GM23338 (cell line): Measurements from ENCODE around the gene TNS3. TPM values are rescaled to one million over a fixed set of nuclear protein-coding genes. Genes with fewer than 3 reads are reported as not detected.
"Not testable (repeated sequence)": the region's sequence is repeated elsewhere in the genome, so short reads cannot be mapped to it uniquely, and the experiment has no call there.

Source experiments
- ATAC-seq: fragments of 200-7000 bp; cut with Tn5 transposase; 3 replicates; pipeline ENCODE4 v1.9.1; 2020
- DNase-seq: peaks from one replicate; pipeline ENCODE4 v3.0.0-alpha.2; 2015; ENCODE audit warnings: low spot score
- H2AFZ ChIP-seq: fragments of 200-600 bp; sonication (generic); 2 replicates; pipeline ENCODE4 v1.8.0; 2016; ENCODE audit warnings: antibody characterized with exemption, mild to moderate bottlenecking, moderate library complexity
- H3F3A ChIP-seq: fragments of 200-600 bp; sonication (generic); replicated peaks from 2 replicates; pipeline ENCODE4 v1.8.0; 2017; ENCODE audit warnings: antibody characterized with exemption, mixed run types, low read depth
- H3K27ac ChIP-seq: fragments of 200-600 bp; sonication (generic); 2 replicates; pipeline ENCODE4 v1.6.1; 2016; ENCODE audit warnings: low read depth
- H3K27me3 ChIP-seq: fragments of 200-600 bp; sonication (generic); 2 replicates; pipeline ENCODE4 v1.8.0; 2016; ENCODE audit warnings: mild to moderate bottlenecking, mixed run types, moderate library complexity; ENCODE audit not compliant: insufficient read depth
- H3K36me3 ChIP-seq: fragments of 200-600 bp; sonication (generic); 2 replicates; pipeline ENCODE4 v1.8.0; 2016; ENCODE audit warnings: mild to moderate bottlenecking; ENCODE audit not compliant: insufficient read depth
- H3K4me1 ChIP-seq: fragments of 200-600 bp; sonication (generic); 2 replicates; pipeline ENCODE4 v1.8.0; 2016; ENCODE audit warnings: mild to moderate bottlenecking, moderate library complexity; ENCODE audit not compliant: insufficient read depth
- H3K4me2 ChIP-seq: fragments of 200-600 bp; sonication (generic); 2 replicates; pipeline ENCODE4 v1.7.1; 2017; ENCODE audit warnings: mixed run types
- H3K4me3 ChIP-seq: fragments of 200-600 bp; sonication (generic); 2 replicates; pipeline ENCODE4 v1.6.1; 2016; ENCODE audit warnings: mixed run types
- H3K79me2 ChIP-seq: fragments of 200-600 bp; sonication (generic); replicated peaks from 2 replicates; pipeline ENCODE4 v1.8.0; 2017; ENCODE audit warnings: mild to moderate bottlenecking; ENCODE audit not compliant: insufficient read depth
- H3K9me2 ChIP-seq: fragments of 200-600 bp; sonication (generic); 2 replicates; pipeline ENCODE4 v1.8.0; 2017; ENCODE audit not compliant: insufficient read depth
- H4K20me1 ChIP-seq: fragments of 200-600 bp; sonication (generic); replicated peaks from 2 replicates; pipeline ENCODE4 v1.8.0; 2017; ENCODE audit warnings: mild to moderate bottlenecking; ENCODE audit not compliant: insufficient read depth
- H3K27ac Mint-ChIP-seq: 2 replicates; pipeline ENCODE4 v1.8.0; 2020; ENCODE audit warnings: inconsistent platforms, mild to moderate bottlenecking, moderate library complexity, mixed read lengths
- H3K27me3 Mint-ChIP-seq: 3 replicates; pipeline ENCODE4 v1.8.0; 2022; ENCODE audit warnings: low read depth, mild to moderate bottlenecking, moderate library complexity, mixed read lengths, inconsistent platforms; ENCODE audit not compliant: insufficient read depth, poor library complexity
- H3K36me3 Mint-ChIP-seq: 3 replicates; pipeline ENCODE4 v1.8.0; 2021; ENCODE audit warnings: low read depth, mild to moderate bottlenecking, inconsistent platforms, moderate library complexity, mixed read lengths
- H3K4me1 Mint-ChIP-seq: 3 replicates; pipeline ENCODE4 v1.8.0; 2020; ENCODE audit warnings: mild to moderate bottlenecking, inconsistent platforms, mixed read lengths
- H3K4me3 Mint-ChIP-seq: 3 replicates; pipeline ENCODE4 v1.8.0; 2021; ENCODE audit warnings: moderate library complexity, mild to moderate bottlenecking, inconsistent platforms, mixed read lengths
- H3K9me3 Mint-ChIP-seq: 3 replicates; pipeline ENCODE4 v1.8.0; 2020; ENCODE audit warnings: moderate library complexity, mild to moderate bottlenecking, inconsistent platforms, mixed read lengths
- EZH2 ChIP-seq: fragments of 200-600 bp; sonication (generic); IDR thresholded peaks from one replicate; pipeline ENCODE4 v1.8.0; 2017; ENCODE audit warnings: antibody characterized with exemption, mild to moderate bottlenecking, low read depth; ENCODE audit not compliant: unreplicated experiment
- EZH2phosphoT487 ChIP-seq: fragments of 200-600 bp; sonication (generic); IDR thresholded peaks from one replicate; pipeline ENCODE4 v1.8.1; 2018; ENCODE audit warnings: antibody characterized with exemption; ENCODE audit not compliant: unreplicated experiment
- JUNB ChIP-seq: IDR thresholded peaks from one replicate; pipeline ENCODE4 v1.6.1; 2016; ENCODE audit warnings: antibody characterized with exemption; ENCODE audit not compliant: unreplicated experiment
- NANOG ChIP-seq: IDR thresholded peaks from 2 replicates; pipeline ENCODE4 v1.6.1; 2016; ENCODE audit warnings: antibody characterized with exemption, borderline replicate concordance
- POLR2AphosphoS5 ChIP-seq: IDR thresholded peaks from 2 replicates; pipeline ENCODE4 v1.6.1; 2016; ENCODE audit warnings: antibody characterized with exemption, low read depth
- STAT1 ChIP-seq: IDR thresholded peaks from one replicate; pipeline ENCODE4 v1.6.1; 2016; ENCODE audit warnings: antibody characterized with exemption; ENCODE audit not compliant: unreplicated experiment
- ZNF114 ChIP-seq: fragments of 250-450 bp; sonication (Bioruptor Pico); IDR thresholded peaks from 2 replicates; pipeline ENCODE4 v1.5.0; 2020; ENCODE audit warnings: mild to moderate bottlenecking, moderate library complexity
- polyA plus RNA-seq: library from polyadenylated mRNA; unstranded; fragments of >200 nt; fragmentation: Nextera tagmentation; extraction: Ambion mirVana; gene quantifications from 2 replicates; pipeline ENCODE4 v1.2.1, GENCODE V29; 2016
- total RNA-seq: library from RNA; depleted of rRNA; stranded (reverse); fragments of >200 nt; shearing (Covaris generic); gene quantifications from 2 replicates; pipeline ENCODE4 v1.2.3, GENCODE V29; 2014
- TF ChIP-seq, protein P1 (sequence below), 2 experiments: fragments of 200-600 bp in 1 of 2; sonication (generic) in 1 of 2; conservative IDR thresholded peaks; 2 replicates each; pipeline versions ENCODE4 v1.5.1 to v1.6.1; 2016 to 2017; ENCODE audit warnings: antibody characterized with exemption in 2 of 2, low read depth in 2 of 2, mild to moderate bottlenecking in 2 of 2, moderate library complexity in 1 of 2
- TF ChIP-seq, protein P2 (sequence below): IDR thresholded peaks from one replicate; pipeline ENCODE4 v1.6.1; 2018; ENCODE audit warnings: antibody characterized with exemption; ENCODE audit not compliant: unreplicated experiment
- TF ChIP-seq, protein P3 (sequence below): IDR thresholded peaks from 2 replicates; pipeline ENCODE4 v1.6.1; 2016; ENCODE audit warnings: antibody characterized with exemption

TNS3 gene
- total and polyA plus RNA-seq, 2 experiments from 2014 or later = 6.2 to 28.7 TPM

DNA sequence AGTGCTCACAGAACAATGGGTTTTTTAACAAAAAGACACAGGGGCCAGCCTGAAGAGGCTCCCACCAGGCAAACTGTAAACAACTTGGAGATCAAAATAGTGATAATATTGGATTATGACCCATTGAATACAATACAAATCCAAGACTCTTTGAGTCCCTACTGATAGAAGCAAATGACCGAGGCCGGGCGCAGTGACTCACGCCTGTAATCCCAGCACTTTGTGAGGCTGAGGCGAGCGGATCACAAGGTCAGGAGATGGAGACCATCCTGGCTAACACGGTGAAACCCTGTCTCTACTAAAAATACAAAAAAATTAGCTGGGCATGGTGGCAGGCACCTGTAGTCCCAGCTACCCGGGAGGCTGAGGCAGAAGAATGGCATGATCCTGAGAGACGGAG lies 40.4 kb downstream of the TNS3 start:
- H3K79me2 ChIP-seq = peaks cover 19% of the 10 kb centered on the region; the same call in 1 of the 2 replicates
- ATAC-seq, DNase-seq, H4K20me1 ChIP-seq, H3K4me2 ChIP-seq, H3K36me3 Mint-ChIP-seq, H3K9me2 ChIP-seq, H3K27ac ChIP-seq, H2AFZ ChIP-seq, H3K27ac Mint-ChIP-seq, H3K4me3 ChIP-seq, H3K9me3 Mint-ChIP-seq, H3K36me3 ChIP-seq, H3K4me3 Mint-ChIP-seq, H3F3A ChIP-seq: not testable (repeated sequence)
- peaks cover 10% of the 10 kb centered on the region for H3K27me3 Mint-ChIP-seq
- H3K4me1 Mint-ChIP-seq = peaks cover 47% of the 10 kb centered on the region
- peaks cover 15% of the 10 kb centered on the region for H3K27me3 ChIP-seq
- H3K4me1 ChIP-seq = peaks cover 35% of the 10 kb centered on the region

DNA sequence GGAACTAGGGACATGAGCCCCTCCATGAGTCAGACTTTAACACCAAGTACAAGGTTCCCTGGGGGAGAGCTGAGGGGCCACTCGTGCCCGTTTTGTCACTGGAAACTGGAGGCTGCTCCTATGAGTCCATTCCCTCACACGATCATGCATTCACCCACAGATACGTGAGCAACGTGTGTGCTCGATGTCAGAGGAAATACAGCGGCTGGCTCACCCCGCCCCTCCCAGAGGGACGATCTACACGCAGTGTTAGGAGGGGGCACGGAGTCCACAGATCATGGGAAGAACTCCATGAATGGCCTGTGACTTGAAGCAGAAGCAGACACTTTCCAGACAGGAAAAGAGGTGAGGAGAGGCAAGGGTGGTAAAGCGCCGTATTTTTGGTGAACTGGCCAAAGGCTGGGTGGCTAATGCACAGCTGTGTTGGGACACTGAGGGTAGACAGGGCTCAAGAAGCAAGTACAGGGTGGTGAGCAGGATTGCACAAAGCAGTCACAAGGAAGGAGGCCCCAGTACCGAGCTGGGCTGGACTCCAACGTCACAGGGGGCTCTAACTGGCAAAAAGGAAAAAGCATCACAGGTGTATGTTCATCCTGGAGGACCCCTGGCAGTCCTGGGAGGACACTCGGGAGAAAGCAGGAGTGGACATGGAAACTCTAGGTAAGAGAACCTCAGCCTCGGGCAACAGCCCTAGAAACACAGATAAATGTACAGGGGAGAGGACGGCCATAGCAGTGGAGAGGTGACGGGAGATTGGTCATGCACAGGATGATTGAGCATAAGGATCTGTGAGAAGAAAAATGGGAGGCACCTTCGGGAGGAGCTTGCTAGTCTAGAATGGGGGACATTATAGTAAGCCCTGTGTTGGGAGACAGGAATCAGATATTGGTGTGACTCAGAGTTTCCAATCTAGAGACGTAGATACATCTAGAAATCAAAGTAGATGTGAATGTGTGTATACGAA lies 41.2 kb downstream of the TNS3 start:
- Histone ChIP-seq H3K79me2 (peaks cover 22% of the 10 kb centered on the region), H3K9me2 (no peaks in the 10 kb centered on the region), H3K36me3 (no peaks in the 10 kb centered on the region), H3F3A (no peaks in the 10 kb centered on the region), H3K4me3 (no peak overlapping the region), H4K20me1 (peaks cover 9% of the 10 kb centered on the region; the same call in 1 of the 2 replicates), H3K4me1 (peaks cover 43% of the 10 kb centered on the region), H3K27me3 (peaks cover 23% of the 10 kb centered on the region), H2AFZ (no peak overlapping the region), H3K4me2 (no peak overlapping the region), H3K27ac (no peak overlapping the region)
- no peak for ATAC-seq
- peaks cover 17% of the 10 kb centered on the region for H3K27me3 Mint-ChIP-seq
- H3K4me1 Mint-ChIP-seq = peaks cover 54% of the 10 kb centered on the region
- no peak for DNase-seq
- no peaks in the 10 kb centered on the region; the same call in 2 of the 3 replicates for H3K9me3 Mint-ChIP-seq
- no peaks in the 10 kb centered on the region for H3K36me3 Mint-ChIP-seq
- no peak overlapping the region for H3K27ac Mint-ChIP-seq
- H3K4me3 Mint-ChIP-seq = no peak overlapping the region
- no peak for TF ChIP-seq EZH2phosphoT487
- no peak for TF ChIP-seq JUNB
- TF ChIP-seq, protein P1, sequence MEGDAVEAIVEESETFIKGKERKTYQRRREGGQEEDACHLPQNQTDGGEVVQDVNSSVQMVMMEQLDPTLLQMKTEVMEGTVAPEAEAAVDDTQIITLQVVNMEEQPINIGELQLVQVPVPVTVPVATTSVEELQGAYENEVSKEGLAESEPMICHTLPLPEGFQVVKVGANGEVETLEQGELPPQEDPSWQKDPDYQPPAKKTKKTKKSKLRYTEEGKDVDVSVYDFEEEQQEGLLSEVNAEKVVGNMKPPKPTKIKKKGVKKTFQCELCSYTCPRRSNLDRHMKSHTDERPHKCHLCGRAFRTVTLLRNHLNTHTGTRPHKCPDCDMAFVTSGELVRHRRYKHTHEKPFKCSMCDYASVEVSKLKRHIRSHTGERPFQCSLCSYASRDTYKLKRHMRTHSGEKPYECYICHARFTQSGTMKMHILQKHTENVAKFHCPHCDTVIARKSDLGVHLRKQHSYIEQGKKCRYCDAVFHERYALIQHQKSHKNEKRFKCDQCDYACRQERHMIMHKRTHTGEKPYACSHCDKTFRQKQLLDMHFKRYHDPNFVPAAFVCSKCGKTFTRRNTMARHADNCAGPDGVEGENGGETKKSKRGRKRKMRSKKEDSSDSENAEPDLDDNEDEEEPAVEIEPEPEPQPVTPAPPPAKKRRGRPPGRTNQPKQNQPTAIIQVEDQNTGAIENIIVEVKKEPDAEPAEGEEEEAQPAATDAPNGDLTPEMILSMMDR (conservative IDR thresholded peaks at IDR 0.05; ENCODE audit: low read depth in 2 of 2) = no peak
- TF ChIP-seq, protein P2, sequence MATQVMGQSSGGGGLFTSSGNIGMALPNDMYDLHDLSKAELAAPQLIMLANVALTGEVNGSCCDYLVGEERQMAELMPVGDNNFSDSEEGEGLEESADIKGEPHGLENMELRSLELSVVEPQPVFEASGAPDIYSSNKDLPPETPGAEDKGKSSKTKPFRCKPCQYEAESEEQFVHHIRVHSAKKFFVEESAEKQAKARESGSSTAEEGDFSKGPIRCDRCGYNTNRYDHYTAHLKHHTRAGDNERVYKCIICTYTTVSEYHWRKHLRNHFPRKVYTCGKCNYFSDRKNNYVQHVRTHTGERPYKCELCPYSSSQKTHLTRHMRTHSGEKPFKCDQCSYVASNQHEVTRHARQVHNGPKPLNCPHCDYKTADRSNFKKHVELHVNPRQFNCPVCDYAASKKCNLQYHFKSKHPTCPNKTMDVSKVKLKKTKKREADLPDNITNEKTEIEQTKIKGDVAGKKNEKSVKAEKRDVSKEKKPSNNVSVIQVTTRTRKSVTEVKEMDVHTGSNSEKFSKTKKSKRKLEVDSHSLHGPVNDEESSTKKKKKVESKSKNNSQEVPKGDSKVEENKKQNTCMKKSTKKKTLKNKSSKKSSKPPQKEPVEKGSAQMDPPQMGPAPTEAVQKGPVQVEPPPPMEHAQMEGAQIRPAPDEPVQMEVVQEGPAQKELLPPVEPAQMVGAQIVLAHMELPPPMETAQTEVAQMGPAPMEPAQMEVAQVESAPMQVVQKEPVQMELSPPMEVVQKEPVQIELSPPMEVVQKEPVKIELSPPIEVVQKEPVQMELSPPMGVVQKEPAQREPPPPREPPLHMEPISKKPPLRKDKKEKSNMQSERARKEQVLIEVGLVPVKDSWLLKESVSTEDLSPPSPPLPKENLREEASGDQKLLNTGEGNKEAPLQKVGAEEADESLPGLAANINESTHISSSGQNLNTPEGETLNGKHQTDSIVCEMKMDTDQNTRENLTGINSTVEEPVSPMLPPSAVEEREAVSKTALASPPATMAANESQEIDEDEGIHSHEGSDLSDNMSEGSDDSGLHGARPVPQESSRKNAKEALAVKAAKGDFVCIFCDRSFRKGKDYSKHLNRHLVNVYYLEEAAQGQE = no peak
- no peak for TF ChIP-seq EZH2
- no peak for TF ChIP-seq STAT1
- no peak for TF ChIP-seq NANOG
- TF ChIP-seq, protein P3, sequence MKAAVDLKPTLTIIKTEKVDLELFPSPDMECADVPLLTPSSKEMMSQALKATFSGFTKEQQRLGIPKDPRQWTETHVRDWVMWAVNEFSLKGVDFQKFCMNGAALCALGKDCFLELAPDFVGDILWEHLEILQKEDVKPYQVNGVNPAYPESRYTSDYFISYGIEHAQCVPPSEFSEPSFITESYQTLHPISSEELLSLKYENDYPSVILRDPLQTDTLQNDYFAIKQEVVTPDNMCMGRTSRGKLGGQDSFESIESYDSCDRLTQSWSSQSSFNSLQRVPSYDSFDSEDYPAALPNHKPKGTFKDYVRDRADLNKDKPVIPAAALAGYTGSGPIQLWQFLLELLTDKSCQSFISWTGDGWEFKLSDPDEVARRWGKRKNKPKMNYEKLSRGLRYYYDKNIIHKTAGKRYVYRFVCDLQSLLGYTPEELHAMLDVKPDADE = no peak
- TF ChIP-seq ZNF114 (CRISPR knock-in tag) = no peak
- no peak for TF ChIP-seq POLR2AphosphoS5
